ENCODE data around the gene SLC4A1AP. TPM values are rescaled to one million over a fixed set of nuclear protein-coding genes. Genes with fewer than 3 reads are reported as not detected.
"Not testable (repeated sequence)": the region's sequence is repeated elsewhere in the genome, so short reads cannot be mapped to it uniquely, and the experiment has no call there.

Gene SLC4A1AP, protein sequence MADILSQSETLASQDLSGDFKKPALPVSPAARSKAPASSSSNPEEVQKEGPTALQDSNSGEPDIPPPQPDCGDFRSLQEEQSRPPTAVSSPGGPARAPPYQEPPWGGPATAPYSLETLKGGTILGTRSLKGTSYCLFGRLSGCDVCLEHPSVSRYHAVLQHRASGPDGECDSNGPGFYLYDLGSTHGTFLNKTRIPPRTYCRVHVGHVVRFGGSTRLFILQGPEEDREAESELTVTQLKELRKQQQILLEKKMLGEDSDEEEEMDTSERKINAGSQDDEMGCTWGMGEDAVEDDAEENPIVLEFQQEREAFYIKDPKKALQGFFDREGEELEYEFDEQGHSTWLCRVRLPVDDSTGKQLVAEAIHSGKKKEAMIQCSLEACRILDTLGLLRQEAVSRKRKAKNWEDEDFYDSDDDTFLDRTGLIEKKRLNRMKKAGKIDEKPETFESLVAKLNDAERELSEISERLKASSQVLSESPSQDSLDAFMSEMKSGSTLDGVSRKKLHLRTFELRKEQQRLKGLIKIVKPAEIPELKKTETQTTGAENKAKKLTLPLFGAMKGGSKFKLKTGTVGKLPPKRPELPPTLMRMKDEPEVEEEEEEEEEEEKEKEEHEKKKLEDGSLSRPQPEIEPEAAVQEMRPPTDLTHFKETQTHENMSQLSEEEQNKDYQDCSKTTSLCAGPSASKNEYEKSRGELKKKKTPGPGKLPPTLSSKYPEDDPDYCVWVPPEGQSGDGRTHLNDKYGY
- 30.3 and 49.5 TPM in 2 replicates for total RNA-seq

DNA sequence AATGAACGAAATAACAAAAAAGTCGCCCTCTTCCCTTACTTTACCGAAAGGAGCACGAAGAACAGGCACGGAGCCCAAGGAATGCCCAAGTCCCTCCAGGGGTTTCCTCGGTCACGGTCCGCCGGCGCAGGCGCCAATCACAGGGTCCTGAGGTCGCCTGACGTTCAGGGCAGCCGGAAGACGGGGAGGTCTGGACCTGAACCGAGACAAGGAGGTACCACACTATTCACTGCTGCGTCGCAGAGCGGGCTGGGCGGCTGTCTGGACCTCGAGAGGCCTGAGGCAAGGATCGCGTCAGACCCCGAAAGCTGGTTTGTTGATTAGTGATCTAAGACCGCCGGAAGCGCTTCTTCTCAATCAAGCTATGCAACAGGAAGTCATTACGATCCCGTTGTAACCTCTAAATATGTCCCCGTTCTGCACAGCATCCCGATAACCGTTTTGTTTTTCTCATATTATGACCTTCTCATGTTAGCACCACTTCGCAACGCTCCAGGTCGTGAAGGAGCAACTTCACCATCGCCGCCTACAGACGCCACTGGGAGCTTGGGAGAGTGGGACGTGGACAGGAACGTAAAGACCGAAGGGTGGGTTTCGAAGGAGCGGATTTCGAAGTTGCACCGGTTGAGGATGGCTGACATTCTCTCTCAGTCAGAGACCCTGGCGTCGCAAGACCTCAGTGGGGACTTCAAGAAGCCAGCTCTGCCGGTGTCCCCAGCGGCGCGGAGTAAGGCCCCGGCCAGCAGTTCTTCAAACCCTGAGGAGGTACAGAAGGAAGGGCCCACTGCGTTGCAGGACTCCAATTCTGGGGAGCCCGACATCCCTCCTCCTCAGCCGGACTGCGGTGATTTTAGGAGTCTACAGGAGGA, at the start of gene SLC4A1AP, which contains the start of gene SUPT7L:
Gene SLC4A1AP (plus strand): TSS at position 605 of the 869 bp plus-strand sequence. CDS start 26 bp downstream, at position 631.
Gene SUPT7L (minus strand): TSS at position 330 of the 869 bp plus-strand sequence. CDS start 1,422 bp downstream, outside the sequence.
- DNase-seq (ENCODE audit: low read depth, low spot score), result peak; percentile 62

DNA sequence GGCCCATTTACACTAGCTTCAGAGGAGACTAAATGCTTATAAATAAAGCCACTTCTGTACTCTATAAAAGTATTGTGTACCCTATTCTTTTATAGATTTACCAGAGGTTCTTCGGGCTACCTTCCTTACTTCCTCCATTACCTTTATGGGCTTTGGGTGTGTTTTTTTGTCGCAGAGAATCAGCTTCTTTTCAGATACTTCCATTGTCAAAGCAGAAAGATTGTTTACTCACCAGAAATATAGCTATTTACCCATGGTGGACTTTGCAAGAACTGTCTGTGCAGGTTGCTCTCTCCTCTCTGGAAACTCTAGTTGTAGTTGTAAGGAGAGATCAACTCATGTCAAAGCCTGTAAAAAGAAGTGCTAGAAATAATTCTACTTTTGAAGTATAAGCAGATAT, 49.7 kb upstream of the SLC4A1AP start:
- no peak for DNase-seq (ENCODE audit: low read depth, low spot score)

DNA sequence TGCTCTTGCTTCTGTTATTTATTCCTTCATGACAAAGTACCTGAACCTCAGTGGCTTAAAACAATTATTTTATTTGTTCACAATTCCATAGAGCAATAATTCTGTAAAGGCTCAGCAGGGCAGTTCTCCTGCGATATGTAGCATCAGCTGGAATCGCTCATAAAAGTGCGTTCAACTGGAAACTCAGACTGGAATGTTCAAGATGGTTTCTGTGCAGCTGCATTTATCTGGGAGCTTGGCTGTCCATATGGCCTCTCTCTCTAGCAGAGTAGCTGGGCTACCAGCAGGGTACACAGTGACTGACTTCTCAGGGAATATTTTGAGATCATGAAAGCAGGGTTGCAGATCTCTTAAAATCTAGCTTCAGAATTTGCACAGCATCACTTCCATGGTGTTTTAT, 48.4 kb upstream of the SLC4A1AP start:
- DNase-seq (ENCODE audit: low read depth, low spot score), result no peak

DNA sequence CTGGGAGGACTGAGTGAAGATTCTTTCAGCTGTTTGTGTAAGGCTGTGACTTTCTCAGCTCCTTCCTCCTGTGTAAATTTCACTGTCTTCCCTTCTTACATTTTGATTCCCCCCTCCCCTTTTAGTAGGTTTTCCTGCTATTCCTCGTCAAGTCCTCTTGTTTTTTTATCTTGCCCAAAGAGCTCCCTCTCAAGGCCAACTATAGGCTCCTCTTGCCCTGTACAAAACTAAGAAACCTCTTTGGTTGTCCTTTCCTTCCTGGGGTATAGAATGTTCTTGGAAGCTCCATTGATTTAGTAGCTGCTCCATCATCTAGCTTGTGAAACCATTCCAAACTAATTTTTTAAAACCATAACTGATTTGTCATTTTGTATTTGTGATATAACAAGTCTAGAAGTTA, 42.2 kb upstream of the SLC4A1AP start:
- DNase-seq (ENCODE audit: low read depth, low spot score), result no peak

DNA sequence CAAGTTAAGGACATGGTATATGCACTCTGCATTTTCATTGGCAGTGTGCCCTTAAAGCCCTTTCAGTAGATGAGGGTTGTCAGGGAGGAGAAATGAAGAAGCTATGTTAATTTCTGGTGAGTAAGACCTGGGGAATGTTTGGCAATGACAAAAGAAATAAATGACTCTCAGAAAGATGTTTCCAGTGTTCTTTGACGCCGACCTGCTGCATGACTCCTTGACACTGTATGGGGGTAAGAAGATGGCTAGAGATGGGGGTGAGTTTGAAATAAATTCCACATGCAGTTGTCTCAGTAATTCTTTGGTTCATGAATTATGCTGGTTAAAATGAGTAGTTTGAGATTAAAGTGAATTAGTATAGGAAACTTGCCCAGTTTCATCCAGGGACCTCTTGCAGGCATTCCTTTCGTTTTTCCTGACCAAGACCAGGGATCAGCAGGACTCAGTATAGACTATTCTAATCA, 40.7 kb upstream of the SLC4A1AP start:
- peak; percentile 26 for DNase-seq (ENCODE audit: low read depth, low spot score)

DNA sequence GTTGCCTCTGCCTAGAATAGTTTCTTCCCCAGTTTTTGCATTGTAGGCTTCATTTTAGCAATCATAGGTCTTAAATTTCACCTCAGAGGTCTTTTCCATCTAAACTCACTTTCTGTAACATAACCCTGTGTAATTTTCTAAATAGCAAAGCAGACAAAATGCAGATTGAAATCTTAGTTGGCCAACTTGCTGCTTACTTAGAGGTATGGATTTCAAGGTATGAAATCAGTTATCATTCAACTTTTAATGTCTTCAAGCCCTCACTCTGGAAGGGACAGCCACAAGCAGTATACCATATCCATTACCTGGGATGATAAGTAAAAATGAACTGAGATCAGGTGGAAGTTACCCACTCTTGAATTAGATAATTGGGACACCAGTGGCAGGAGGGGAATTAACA, 38.7 kb upstream of the SLC4A1AP start:
- DNase-seq (ENCODE audit: low read depth, low spot score), result no peak

DNA sequence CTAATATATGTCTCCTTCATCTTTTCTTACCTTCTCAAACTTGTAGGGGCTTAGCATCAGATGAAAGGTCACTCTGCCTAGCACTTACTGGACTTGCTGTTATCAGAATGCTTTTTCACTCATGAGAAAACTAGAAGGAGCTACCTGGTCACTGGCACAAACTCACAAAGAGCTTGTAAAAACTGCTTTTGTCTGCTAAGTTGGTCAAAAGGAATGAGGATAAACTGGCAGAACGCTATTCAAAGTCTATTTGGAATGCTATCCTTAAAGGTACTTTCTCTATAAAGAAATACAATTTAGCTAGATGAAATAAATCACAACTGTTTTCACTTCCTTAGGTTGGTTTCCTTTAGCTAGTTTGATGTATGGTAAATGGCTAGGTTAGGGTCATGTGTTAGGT, 37.4 kb upstream of the SLC4A1AP start:
- DNase-seq (ENCODE audit: low read depth, low spot score), result not testable (repeated sequence)

DNA sequence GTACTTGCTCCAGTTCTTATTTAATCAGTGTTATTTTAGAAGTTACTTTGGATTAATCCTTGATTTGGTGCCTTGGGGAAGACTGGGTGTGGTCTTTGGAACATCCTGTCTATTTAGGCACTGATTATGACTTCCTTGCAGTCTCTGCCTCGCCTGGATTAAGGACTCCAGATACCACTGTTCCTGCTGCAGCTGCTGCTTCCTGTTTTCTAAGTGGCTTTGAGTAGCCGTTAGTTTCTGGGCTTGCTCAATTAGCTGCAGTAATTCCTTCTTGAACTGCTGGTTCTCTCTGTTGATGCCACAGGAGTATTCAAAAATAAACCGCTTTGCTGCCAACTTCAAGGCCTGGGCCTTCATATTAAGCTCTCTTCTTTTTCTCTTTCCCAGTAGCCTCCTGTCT, 36.8 kb upstream of the SLC4A1AP start:
- DNase-seq (ENCODE audit: low read depth, low spot score), result not testable (repeated sequence)

DNA sequence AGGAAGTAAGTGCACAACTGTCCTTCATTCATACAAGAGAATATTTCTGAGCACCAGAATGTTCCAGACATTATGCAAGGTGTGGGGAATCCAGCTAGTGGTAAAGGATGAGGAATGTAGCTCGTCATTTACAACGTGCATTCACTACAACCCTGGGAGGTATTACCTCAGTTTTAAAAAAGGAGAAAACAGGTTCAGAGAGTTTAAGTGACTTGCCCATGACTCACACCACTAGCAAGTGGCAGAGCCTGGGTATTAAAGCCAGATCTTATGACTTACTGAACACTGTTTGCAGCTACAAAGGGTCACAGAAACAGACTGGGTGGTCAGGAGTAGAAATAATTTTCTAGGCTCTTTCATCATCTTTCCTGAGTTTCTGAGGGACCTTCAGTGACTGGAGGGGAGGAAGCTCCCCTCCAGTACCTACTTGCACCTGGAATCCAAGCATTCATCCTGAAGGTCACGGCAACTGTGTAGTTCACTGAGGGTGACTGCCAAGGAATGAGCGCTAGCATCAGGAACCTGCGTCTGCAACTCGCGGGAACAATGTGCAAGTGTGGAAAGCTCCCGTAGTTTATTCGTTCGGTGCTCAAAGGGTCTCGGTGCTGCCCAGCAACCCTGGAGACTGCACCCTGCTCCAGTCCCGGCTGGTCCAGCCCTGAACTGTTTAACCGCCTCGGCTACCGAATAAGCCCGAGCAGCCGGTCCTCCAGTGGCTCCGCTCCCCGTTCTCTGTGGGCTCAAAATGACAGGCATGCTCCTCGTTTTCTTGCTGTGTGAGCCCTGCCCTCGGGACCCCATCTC, 35.5 kb upstream of the SLC4A1AP start:
- peak; percentile 17 for DNase-seq (ENCODE audit: low read depth, low spot score)

DNA sequence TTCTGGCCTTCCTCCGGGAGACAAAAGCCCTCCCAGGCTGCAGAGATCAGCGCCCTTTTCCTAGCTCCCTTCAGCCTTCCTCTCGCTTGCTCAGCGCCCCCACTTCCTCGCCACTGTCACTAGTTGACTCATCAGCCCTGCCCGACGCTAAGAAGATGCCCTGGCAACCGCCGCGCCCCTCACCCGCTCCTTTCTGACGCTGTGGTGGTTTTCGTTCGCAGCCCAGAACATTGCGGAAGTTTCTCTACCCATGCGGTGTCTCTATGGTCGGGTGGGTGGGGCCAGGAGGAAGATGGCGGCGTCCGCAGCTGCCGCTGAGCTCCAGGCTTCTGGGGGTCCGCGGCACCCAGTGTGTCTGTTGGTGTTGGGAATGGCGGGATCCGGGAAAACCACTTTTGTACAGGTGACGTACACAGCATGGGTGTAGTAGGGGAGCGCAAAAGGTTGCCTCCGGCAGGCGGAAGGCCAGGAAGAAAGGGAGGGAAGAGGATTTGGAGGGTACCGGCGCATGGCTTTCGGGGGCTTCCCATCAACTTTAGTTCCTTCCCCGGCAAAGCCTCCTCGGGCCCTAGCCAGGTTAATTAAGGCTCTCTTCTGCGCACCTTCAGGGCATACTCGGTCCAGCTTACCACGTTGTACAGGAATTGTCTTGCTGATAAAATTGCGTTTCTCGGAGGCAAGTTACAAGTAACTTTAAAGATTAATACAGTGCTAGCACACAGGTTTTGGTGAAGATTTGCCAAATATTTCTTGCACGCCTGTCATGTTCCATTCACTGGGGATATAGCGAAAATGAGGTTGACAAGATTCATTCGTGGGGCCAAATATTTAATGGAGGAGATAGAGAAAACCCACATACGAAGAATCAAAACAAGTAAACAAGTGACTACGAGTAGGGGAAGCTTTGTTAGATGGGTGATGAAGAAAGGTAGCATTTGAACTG, 34.7 kb upstream of the SLC4A1AP start, which contains the start of the genes CCDC121 and GPN1:
Gene CCDC121 (minus strand): TSS at position 246 of the 943 bp plus-strand sequence. CDS start 1,213 bp downstream, outside the sequence.
Gene GPN1 (plus strand): TSS at position 284 of the 943 bp plus-strand sequence. CDS start 9 bp downstream, at position 293.
- peak; percentile 65 for DNase-seq (ENCODE audit: low read depth, low spot score)

DNA sequence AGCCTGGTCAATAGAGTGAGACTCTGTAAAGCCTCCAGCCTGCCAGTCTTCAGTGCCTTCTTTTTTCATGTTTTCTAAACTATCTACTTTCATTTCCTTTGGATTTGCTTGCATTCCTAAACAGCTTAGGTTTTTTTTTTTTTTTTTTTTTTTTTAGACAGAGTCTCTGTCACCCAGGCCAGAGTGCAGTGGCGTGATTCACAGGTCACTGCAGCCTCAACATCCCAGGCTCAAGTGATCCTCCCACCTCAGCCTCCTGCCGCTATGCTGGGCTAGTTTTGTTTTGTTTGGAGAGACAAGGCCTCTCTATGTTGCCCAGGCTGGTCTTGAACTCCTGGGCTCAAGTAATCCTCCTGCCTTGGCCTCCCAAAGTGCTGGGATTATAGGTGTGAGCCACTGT, 33.4 kb upstream of the SLC4A1AP start:
- not testable (repeated sequence) for DNase-seq (ENCODE audit: low read depth, low spot score)

DNA sequence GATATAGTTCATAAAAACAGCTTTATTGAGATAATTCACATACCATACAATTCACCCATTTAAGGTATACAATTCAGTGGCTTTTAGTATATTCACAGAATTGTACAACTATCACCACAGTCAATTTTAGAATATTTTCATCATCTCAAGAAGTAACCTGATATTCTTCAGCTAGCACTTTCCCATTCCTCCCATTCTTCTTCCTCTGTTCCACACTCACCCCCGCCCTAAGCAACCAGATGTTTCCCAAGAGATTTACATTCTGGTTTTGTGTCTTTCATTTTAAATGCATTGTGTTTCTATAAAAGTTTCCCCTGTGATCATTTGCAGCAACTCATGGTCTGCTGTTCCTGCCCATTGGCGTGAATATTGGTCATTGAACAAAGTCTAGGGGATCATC, 29.4 kb upstream of the SLC4A1AP start:
- DNase-seq (ENCODE audit: low read depth, low spot score), result no peak

DNA sequence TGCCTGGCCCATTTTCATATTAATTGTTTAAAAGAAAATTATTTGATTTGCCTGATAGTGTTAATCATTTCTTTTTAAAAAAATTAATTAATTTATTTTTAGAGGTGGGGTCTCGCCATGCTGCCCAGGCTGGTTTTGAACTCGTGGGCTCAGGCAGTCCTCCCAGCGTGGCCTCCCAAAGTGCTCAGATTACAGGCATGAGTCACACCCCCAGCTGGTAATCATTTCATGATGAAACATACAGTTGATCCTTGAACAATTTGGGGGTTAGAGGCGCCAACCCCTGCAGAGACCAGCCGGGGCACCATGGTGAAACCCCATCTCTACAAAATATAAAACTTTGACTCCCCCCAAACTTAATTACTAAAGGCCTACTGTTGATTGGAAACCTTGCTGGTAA, 26.9 kb upstream of the SLC4A1AP start:
- DNase-seq (ENCODE audit: low read depth, low spot score), result no peak

DNA sequence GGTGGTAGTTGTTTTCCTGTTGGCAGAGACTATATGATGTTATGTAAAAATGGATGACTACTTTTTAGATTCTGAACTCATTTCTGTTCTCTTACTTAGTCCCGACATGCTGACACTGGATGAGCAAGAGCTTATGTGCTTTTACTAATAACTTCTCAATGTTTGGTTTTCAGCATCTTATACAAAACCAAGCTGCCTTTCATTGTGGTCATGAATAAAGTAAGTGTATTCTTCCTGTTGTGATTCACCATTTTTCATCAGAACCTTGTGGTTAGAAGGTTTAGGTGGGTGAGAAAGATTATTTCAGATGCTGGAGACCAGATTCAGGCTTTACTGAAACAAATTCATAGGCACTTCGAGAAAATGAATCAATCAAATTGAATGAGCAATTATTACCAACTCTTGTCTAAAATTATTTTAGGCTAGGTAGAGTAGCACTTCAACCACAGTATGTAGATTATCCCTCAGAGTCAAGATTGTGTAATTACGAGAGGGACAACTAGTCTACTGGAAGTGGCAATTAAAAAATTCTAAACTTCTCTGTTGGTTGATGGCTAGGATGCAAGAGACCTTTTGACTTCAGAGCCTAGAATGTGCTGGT, 25.6 kb upstream of the SLC4A1AP start:
- no peak for DNase-seq (ENCODE audit: low read depth, low spot score)

DNA sequence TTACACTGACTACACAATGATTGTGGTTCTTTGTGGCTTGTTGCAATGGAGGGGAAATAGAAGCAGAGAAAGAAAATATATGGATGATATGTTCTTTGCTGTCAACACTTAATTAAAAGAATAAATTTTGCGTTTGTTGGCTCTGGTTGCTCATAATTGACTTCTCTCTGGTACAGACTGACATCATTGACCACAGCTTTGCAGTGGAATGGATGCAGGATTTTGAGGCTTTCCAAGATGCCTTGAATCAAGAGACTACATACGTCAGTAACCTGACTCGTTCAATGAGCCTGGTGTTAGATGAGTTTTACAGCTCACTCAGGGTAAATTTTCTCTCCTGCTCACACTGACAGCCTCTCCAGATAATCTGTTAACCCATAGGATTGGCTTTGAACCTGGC, 25.0 kb upstream of the SLC4A1AP start:
- no peak for DNase-seq (ENCODE audit: low read depth, low spot score)

DNA sequence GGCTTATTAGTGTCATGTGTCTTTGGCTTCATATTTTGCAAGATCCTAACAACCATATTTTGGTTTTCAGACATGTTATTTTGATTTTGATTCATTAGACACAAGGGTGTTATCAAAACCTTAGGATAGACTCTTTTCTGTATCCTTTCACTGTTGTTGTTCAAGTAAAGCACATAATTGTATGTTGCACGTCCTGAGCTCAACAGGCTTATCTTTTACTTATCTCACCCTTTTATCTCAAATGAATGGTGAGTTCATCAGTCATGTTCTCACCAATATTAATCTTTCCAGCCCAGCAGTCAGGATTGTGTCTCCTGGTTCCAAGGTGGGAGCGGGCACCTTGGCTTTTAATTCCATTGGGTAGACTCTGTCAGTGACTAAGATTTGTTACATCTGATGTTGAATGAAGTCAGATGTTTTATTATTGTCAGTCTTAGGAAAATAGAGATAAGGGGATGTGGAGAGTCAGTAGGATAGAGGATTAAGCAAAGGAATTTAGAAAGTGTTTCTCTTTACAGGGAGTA, 22.9 kb upstream of the SLC4A1AP start:
- DNase-seq (ENCODE audit: low read depth, low spot score), result no peak

DNA sequence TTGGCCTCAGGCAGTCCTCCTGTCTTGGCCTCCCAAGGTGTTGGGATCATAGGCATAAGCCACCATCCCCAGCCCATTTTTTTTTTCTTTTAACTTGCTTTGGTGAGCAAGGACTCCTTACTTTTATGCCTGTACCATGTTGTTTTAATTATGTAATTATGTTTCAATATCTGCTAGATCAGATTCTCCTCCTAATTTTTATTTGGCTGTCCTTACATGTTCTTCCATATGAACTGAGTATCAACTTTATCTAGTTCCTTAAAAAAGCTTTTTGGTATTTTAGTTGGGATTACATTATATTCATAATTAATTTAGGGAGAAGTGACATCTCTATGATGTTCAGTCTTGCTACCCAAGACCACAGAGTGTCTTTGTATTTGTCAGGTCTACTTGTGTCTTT, 18.5 kb upstream of the SLC4A1AP start:
- no peak for DNase-seq (ENCODE audit: low read depth, low spot score)

DNA sequence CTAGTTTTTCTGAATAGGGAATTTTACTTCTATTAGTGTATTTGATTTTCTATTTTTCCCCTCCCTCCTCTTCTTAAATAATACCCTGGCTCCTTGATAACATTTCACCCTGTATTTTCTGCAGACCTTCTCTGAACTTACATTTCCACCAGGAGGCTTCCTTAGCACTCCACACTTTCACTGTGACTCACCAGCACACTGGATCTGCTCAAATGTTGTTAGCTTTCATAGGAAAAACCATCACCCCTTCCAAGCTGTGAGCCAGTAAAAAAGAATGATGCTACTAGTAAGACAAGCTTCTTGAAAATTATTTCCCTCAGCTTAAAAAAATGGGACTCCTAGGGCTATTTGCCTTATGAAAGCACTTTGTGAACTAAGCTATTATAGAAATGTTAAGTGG, 16.4 kb upstream of the SLC4A1AP start:
- no peak for DNase-seq (ENCODE audit: low read depth, low spot score)

DNA sequence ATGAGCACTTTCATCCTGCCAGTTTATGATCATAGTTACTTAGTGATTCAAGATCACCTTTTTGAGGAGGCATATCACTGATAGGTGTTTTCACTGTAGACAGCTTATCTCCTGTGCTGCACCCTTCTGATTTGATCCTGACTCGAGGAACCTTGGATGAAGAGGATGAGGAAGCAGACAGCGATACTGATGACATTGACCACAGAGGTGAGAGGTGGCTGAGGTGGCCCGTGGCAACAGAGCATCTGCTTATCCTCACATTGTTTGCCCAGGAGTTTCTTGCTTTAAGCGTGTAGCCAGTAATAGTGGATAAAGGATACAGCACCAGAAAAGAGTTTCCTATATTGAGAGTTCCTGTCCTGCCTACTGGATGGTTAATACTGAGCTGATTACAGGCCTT, 16.0 kb upstream of the SLC4A1AP start:
- no peak for DNase-seq (ENCODE audit: low read depth, low spot score)

Data from pulmonary artery endothelial cell (primary cell).